HG03025 (cell line): Measurements from ENCODE around the gene ST8SIA6.
"Not testable (repeated sequence)": the region's sequence is repeated elsewhere in the genome, so short reads cannot be mapped to it uniquely, and the experiment has no call there.

Source experiments
- ATAC-seq: cut with Tn5 transposase; IDR thresholded peaks from one replicate; pipeline ENCODE4 v1.9.1; 2021; ENCODE audit warnings: mild to moderate bottlenecking, moderate library complexity; ENCODE audit not compliant: unreplicated experiment, low FRiP score

The ST8SIA6 gene

DNA sequence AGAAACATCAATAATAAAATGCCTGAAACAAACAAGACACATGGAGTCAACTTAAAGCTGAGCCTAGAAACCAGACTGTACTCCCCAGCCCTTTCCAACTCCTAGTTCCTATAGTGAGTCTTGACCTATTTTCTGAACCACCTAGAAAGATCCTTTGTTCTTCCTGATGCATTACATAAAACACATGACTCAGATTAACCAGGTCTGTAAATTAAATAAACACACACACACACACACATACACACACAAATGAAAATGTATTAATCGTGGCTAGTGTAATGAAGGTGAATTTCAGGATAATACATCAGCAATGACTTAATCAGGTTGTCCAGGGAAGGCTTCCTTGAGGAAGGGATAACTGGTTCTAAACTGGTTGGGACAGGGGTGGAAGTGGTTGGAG lies 104.7 kb downstream of the ST8SIA6 start:
- no peak for ATAC-seq

DNA sequence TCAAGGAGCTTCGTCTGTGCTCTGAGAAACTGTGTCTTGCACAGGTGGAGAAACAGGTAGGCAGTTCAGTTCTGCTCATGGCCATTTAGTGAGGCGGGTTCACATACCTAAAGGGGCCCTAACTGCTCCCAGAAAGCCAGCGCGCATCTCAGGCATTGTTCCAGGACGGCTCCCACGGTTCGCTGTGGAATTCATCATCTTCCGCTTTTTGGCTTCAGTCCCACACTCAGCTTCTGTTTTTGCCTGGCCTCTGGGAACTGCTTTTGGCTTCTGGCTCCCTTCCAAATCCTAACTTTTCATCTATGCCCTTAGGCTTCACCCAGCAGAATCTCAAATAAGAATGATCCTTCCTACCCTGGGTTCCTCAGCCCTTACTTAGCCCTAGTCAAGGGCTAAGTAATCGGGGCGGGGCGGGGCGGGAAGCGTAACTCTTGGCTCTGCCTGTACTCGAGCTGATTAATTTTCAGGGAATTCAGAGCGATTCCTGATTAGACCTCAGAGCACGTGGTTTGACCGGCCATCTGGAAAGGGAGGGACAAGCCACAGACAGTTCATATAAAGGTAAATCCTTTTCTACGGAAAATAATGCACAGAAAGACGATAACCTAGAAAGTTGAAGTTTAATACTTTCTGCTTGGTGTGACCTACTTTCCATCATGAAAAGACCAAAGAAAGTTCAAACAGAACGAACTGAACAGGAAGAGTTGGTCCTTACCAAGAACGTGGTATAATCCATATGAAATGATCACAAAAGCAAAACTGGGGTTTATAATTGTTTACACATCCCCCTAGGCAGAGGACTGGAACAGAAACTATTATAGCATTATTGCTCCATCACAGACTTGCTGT lies 105.7 kb downstream of the ST8SIA6 start:
- ATAC-seq: no peak

DNA sequence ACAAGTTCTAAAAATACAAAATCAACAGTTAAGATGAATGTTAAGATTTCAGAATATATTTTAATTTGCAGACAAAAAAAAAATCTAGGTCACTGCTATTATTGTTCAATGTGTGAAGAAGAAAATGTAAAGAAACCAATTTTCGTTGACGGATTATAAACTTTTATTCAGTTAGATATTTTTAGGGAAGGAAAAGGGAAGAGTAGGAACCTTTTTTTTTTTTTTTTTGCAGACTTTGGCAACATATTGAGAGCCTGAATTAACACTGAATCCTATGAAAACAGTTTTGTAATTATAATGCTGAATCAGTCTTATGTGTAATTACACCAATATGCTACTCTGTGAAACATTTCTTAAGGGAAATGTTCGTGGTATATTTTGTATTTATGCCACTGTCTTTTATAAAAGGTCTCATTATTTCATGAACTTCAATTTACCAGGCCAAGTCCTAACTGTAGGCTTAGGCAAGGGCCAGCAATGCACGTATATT lies 106.3 kb downstream of the ST8SIA6 start:
- ATAC-seq: no peak

DNA sequence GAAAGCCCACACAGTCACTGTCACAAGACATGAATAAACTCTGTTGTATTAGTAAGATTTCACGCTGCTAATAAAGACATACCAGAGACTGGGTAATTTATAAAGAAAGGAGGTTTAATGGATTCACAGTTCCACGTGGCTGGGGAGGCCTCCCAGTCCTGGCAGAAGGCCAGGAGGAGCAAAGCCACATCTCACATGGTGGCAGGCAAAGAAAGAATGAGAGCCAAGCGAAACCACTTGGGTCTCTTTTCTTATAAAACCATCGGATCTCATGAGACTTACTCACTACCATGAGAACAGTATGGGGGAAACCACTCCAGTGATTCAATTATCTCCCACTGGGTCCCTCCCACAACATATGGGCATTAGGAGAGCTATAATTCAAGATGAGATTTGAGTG lies 110.2 kb downstream of the ST8SIA6 start:
- ATAC-seq: no peak

DNA sequence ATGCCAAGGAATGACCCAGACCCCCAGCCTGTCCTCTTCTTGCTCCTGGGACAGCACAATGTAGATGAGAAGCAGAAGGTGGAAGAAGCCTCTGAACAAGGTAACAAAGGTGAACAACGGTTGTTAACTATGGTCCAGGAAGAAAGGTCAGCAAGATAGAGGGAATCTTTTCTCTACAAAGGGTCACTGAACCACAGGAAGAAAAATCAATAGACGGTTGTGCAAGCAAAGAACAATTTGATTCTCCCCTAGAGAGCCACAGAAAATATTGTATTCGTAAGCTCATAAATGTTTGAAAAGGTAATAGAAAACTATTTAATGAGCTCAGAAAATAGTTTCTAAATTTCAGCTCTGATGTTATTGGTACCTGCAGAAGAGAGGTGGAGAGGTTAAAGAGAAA lies 111.3 kb downstream of the ST8SIA6 start:
- ATAC-seq: no peak

DNA sequence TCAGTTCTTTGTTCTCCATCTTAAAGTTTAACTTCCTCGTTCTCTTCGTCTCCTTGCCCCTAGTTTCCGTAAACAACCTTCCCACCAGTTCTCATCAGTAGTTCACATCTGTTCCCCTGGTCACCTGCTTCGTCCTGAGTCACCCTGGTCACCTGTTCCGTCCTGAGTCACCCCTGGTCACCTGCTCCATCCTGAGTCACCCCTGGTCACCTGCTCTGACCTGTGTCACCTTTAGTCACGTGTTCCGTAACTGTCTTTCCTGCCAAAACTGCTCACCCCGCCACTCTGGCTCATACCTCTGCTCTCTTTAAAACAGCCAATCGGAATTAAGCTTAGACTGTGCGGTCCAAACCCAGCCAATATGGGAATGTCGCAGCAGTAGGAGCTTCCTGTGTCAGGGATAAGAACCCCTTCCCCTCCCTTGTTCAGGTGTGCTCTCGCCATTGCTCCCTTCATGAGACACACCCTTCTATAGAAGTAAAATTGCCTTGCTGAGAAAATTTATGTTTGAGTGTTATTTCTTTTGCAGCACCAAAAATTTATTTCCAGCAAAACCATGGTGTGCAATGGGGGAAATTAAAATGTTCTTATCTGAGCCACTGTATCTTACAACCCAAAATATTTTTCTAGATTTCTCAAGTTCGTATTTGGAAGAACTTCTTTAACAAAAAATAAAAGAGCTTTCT lies 114.1 kb downstream of the ST8SIA6 start:
- ATAC-seq: no peak

DNA sequence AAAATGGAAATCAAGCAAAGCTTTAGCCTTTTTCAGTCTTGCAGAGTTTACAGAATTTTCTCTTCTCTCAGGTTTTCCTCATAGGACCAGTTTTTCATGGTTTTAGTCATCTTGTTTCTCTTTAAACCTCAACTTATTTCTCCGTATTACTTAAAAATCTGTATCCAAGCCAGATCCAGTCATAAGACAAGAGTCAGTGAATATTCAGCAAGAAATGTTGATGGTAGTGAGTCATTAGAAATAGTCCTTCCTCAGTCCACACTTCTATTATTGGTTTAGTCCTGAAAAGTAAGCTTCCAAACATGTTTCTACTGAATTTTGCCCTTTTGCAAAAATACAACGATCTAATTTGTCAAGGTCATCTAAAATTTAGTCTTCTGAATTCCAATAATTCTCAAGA lies 119.3 kb downstream of the ST8SIA6 start:
- no peak for ATAC-seq

DNA sequence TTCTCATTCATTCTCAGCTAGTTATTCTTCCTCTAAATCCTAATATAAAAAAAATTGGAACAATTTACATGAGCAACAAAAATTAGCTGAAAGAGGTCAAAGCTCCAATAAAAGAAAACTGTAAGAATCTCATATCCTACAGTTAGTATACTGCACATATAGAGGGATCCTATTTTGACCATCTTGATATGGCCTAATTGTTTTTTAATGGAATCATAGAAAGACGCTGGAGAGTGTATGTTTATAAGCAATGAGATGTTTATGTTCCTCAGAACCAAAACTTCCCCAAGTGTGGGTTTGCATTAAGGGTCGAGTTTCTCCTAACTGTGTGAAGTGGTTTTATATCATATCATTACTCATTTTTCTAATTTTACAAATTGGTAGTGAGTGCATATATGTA lies 123.9 kb downstream of the ST8SIA6 start:
- no peak for ATAC-seq

DNA sequence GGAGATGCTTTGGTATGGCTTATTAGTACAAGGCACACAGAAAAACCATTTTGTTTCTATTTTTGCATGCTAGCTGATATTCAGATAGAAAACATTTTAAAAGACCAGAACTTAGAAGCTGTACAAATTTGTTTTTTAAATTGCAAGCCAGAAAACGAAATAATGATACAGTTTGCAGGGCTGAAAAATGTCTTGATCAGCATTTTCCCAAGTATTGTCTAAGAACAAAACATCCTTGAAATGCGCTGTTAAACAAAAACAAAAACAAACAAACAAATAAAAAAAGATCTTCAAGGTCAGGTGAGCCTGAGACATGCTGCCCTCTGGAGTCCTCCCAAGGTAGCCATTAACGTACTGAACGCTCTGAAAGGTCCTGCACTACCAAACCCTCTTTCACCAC lies 128.0 kb downstream of the ST8SIA6 start:
- ATAC-seq: no peak

DNA sequence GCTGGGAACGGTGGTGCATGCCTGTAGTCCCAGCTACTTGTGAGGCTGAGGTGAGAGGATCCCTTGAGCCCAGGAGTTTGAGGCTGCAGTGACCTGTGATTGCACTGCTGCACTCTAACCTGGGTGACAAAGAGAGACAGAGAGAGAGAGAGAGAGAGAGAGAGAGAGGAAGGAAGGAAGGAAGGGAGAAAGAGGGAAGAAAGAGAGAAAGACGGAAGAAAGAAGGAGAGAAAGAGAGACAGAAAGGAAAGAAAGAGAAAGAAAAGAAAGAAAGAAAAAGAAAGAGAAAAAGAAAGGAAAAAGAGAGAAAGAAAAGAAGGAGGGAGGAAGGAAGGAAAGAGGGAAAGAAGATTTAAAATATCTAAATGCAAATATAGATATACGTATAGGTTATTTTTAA lies 132.4 kb downstream of the ST8SIA6 start:
- not testable (repeated sequence) for ATAC-seq

DNA sequence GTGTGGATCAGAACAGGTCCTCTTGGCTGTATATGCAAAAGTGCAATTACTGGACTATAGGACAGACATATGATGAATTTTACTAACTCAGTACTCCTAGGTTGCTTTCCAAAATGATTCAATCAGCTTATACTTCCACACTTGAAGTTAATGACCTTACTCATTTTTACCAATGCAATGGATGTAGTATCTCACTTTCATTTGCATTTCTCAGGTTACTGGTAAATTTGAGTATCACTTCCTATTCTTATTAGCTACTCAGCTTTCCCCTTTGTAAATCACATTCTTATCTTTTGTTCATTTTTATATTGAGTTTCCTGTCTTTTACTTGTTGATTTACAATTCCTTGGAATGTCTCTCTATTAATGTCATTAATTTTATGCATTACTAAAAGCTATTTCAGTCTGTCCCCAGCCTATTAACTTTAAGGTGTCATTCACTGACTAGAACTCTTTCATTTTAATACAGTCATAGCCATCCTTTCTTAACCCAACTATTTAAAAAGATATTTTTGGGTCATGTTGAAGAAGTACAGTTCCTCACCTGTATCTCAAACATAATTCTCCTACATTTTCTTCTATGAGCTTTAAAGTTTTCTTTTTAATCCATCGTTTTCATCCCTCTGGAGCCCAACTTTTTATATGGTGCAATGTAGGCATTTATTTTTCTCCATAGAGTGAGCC lies 137.8 kb downstream of the ST8SIA6 start:
- peak; percentile 85 for ATAC-seq

DNA sequence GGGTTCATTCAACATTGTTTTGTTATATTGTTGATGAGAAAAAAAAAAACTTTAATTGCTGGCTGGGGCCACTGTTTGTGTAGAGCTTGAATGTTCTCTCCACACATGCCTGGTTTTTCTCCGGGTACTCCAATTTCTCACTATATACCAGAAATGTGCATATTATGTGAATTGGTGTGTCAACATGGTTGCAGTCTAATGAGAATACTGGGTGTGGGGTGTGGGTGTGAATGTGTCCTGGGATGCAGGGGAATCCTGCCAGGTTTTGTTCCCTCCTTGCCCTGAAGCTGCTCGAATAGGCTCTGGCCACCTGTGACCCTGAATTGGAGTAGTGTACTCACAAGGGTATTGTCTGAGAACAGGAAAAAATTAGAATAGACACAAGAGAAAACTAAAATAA lies 145.0 kb downstream of the ST8SIA6 start:
- ATAC-seq: no peak

DNA sequence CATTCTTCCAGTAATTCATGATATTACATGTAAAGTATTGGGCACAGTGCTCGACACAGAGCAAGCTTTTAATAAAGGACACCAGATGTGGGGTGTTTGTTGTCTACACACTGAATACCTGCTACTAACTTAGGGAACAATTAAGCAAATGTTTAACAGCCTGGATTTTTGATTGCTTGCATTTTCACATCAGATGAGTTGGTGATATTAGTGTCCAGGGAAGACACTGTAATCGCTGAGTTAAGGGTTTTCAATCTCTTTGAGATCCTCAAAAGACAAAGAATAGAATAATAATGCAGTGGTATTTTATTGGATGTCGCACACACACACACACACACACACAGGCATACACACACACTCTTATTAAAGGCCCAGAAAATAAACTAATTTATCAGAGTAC lies 147.3 kb downstream of the ST8SIA6 start:
- ATAC-seq: no peak

DNA sequence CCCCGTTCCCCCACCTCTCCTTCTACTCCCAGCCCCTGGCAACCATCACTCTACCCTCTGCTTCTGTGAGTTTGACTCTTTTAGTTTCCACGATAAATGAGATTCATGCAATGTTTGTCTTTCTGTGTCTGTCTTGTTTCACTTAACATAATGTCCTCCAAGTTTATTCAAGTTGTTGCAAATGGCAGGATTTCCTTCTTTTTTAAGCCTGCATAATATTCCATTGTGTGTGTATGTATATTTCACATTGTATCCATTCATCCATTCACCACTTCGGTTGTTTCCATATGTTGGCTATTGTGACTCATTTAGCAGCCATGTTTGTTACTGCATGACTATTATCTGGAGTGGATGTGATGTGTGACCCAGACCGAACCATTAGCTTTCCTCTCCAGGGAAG lies 162.0 kb downstream of the ST8SIA6 start:
- no peak for ATAC-seq

DNA sequence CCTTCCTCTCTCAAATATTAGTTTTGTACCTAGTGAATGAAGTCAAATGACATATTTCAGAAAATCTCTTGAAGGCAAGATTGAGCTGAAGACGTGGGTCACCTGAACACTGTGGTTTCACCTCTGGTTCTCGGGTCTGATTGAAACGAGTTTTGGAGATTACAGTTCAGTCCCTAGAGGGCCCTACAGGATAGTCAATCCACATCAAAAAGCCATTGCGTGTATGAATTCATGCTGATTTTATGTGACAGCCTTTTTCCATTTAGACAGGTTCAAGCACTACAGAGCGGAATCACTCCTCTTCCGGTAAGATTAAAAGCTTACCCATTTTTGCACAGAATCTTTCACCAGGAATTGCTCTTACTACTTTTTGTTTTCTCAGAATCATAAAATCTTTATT lies 164.2 kb downstream of the ST8SIA6 start:
- no peak for ATAC-seq

DNA sequence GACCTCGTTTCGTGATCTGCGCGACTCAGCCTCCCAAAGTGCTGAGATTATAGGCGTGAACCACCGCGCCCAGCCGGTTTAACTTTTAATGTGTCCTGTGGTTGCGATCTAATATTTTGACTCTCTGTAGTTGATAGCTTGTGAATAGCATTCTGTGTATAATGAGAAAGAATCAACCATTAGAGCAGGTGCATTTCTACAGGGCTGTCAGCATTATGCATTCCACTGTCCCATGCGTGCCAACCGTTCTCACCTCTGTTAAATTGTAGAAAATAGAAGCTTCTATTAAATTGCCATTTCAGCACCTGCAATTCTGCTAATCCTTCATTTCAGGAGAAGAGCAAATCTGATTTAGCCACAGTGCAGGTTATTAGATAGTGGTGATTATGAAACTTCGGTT lies 164.6 kb downstream of the ST8SIA6 start:
- ATAC-seq: no peak

DNA sequence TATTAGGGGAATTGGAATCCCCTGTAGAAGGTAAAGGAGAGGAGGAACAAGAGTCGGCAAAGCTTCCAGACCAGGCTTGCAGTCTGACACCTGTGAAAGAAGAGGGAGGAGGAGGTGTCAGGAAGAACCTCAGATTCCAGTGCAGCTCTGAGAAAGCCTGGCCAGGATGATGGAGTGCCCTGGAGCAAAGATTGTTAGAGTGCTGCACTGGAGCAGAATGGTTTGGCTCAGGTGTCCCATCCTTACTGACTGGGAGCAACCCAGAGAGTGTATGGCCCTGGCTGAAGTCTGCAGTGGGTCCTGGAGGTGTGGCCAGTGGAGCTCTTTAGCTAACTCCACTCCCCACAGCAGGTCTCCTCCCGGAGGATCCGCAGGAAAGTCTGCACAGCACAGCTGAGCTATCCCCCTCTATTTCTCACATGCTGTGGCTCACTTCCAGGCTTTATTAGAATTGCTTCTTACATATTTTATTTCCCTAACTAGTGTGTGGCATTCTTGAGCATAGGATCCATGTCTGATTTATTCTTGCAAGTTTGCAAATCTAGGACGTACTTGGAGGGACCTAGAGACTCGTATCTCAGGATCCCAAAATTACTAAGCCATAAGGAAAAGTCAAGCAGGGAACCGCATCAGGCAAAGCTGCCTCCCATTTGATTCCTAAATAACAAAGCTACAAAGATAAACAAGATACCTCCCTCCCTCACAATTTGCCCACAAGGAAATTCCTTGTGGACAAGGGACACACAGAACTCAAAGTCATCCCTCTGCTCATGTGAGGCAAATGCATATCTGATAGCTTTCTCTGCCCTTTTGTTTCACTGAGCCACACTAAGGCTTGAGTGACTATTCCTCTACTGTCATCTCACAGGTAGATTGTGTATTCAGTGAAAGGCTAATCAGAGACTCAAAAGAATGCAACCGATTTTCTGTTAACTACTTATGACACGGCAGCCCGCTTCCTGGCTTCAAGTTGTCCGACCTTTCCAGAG lies 167.5 kb downstream of the ST8SIA6 start:
- ATAC-seq: no peak

DNA sequence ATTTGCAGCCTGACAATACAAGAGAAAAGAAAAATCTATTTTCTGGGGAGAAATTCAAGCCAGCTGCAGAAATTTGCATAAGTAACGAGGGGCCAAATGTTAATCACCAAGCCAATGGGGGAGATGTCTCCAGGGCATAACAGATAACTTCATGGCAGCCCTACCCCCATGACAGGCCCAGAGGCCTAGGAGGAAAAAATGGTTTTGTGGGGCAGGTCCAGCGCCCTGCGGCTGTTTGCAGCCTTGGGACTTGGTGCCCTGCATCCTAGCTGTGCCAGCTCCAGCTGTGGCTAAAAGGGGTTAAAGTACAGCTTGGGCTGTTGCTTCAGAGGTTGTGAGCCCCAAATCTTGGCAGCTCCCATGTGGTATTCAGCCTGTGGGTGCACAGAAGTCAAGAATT lies 172.1 kb downstream of the ST8SIA6 start:
- ATAC-seq: no peak

DNA sequence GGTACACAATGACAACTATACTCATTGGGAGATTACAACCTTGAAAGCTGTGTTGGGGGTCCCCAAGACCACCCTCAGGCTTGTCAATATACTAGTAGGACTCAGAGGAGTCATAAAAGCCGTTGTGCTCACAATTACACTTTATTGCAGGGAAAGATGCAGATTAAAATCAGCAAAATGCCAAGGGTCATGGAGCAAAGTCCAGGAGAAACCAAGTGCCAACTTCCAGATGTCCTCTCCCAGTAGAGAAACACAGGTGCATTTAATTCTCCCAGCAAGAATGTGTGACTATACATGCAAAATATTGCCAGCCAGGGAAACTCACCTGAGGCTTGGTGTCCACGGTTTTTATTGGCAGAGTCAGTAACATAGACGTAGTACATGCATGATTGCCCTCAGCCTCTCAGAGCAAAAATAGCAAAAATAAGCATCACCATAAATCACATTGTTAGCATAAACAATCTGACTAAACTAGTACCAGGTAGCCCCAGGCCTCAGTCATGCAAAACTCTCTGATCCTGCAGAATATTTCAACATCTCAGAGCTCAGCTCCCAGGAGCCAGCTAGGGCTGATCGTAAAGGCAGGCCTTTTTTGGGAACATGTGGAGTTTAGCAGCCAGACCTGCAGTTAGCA lies 175.7 kb downstream of the ST8SIA6 start:
- ATAC-seq: no peak
